Heart left ventricle (tissue), 13 donors: ENCODE data around the gene PTPN21.

Experiments used
- CTCF ChIP-seq, 12 donors: fragments of 200-600 bp; sonication (generic) in 4 of 12; IDR thresholded peaks; one replicate each; pipeline versions ENCODE4 v1.5.0 to v1.8.0; 2018 to 2022; ENCODE audit warnings: antibody characterized with exemption in 12 of 12, mild to moderate bottlenecking in 5 of 12
- POLR2A ChIP-seq, 2 donors: fragments of 450-650 bp; IDR thresholded peaks; one replicate each; pipeline ENCODE4 v1.6.1; 2017; ENCODE audit warnings: antibody characterized with exemption in 2 of 2, mild to moderate bottlenecking in 2 of 2, moderate library complexity in 2 of 2
- donor health status: ischemic (EF 13 %, LVEDD 7.1; RV severe dilation, severe dysfunction).
- donor health status: DM: no; HTN: yes; CAD: no.
- donor health status: DM: no; HTN: no; CAD: no.
- donor health status: ischemic (EF 25% LVEDD 6.9; RV normal size, moderate dysfunction).
- donor health status: ischemic (EF 25% LVEDD 5.7; RV mildly dilated, moderate dysfunction).
- donor health status: ischemic (EF 35%, LVEDD 5.7; RV mildly dilated, moderate dysfunction).
- donor health status: nonischemic (EF 11% LVEDD 7.7; RV severe dilation, severe dysfunction).
- donor health status: DM: yes; HTN: yes; CAD: no.
- donor health status: PGD.
- donor health status: ischemic (EF 29% LVEDD 5.4; RV normal size, mild dysfunction).
- donor health status: nonischemic (EF 23%, LVEDD 6.1; RV moderate dilation, normal function).

DNA sequence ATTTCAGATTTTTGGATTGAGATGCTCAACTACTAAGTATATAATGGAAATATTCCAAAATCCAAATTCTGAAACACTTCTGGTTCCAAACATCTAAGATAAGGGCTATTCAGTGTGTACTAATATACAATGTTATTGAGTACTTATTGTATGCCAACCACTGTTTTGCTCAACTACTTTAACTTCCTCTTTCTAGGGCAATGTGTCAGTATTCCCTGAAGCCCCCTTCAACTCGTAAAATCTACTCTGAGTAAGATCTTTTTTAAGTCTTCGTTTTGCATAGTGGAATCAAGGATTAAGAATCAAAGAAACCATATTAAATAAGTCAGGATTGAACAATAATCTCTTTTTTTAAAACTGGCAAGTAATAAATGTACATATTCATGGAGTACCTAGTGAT, 123.8 kb downstream of the PTPN21 start:
- TF ChIP-seq CTCF (IDR thresholded peaks at IDR 0.05) (no peak), POLR2A (IDR thresholded peaks at IDR 0.05) (no peak)
